A549 (cell line): ENCODE results near the gene PUS3. TPM values are rescaled to one million over a fixed set of nuclear protein-coding genes. Genes with fewer than 3 reads are reported as not detected.
A peak's percentile ranks its signal among the peaks of the same experiment; 100 is the strongest.

ENCODE experiments used
- ATAC-seq, 2 experiments: fragments of 200-7000 bp in 1 of 2; fragments of >200 bp in 1 of 2; cut with Nextera tagmentation in 1 of 2; cut with Tn5 transposase in 1 of 2; 3 replicates each; pipeline versions ENCODE4 v1.8.0 to v1.9.1; 2018 to 2020; ENCODE audit warnings: mild to moderate bottlenecking in 1 of 2, moderate library complexity in 1 of 2
- CTCF ChIA-PET: fragments of 300-600 bp; sonication (Branson Sonifier 250); formaldehyde crosslinking; extraction: SDS; loops from one replicate; lab custom pipeline; 2021; ENCODE audit warnings: antibody characterized with exemption, inconsistent platforms; lab: Yijun Ruan, JAX
- POLR2A ChIA-PET: fragments of 350-600 bp; formaldehyde crosslinking; extraction: SDS; loops from one replicate; lab custom pipeline; 2021; ENCODE audit warnings: antibody characterized with exemption, inconsistent platforms; lab: Yijun Ruan, JAX
- DNase-seq, 2 experiments: peaks; one replicate each; pipeline versions ENCODE4 v3.0.0 to v3.0.0-alpha.2; 2011 to 2016; ENCODE audit warnings: low read depth in 1 of 2, low spot score in 1 of 2
- FAIRE-seq: peaks from 2 replicates; lab custom pipeline; 2011; peaks lifted over from hg19 to GRCh38; lab: Jason Lieb, UNC
- H3K27ac ChIP-seq, 2 experiments: fragments of >200 bp; sonication (Bioruptor Twin); formaldehyde crosslinking; 3 replicates each; pipeline ENCODE4 v1.5.1; 2016 to 2017
- H3K4me1 ChIP-seq: fragments of >200 bp; sonication (Bioruptor Twin); formaldehyde crosslinking; 3 replicates; pipeline ENCODE4 v1.6.1; 2016
- H3K4me2 ChIP-seq: fragments of >200 bp; sonication (Bioruptor Twin); formaldehyde crosslinking; 3 replicates; pipeline ENCODE4 v1.6.1; 2016
- H3K4me3 ChIP-seq: fragments of >200 bp; sonication (Bioruptor Twin); formaldehyde crosslinking; 3 replicates; pipeline ENCODE4 v1.5.1; 2016
- H3K9me3 ChIP-seq: fragments of >200 bp; sonication (Bioruptor Twin); formaldehyde crosslinking; 3 replicates; pipeline ENCODE4 v1.6.1; 2016
- CBX8 ChIP-seq: fragments of 200-600 bp; sonication (generic); IDR thresholded peaks from 2 replicates; pipeline ENCODE4 v1.6.1; 2016
- CEBPB ChIP-seq, 2 experiments: fragments of >200 bp in 1 of 2; sonication (Bioruptor Twin) in 1 of 2; formaldehyde crosslinking in 1 of 2; IDR thresholded peaks; 2 replicates each; pipeline ENCODE4 v1.6.1; 2012 to 2016
- CHD2 ChIP-seq: fragments of 150-350 bp; IDR thresholded peaks from 2 replicates; pipeline ENCODE4 v1.6.1; 2014; ENCODE audit warnings: low read length; ENCODE audit not compliant: partially characterized antibody
- FOXS1 ChIP-seq: fragments of 250-450 bp; sonication (Bioruptor Pico); IDR thresholded peaks from 2 replicates; pipeline ENCODE4 v1.5.0; 2020; ENCODE audit warnings: mild to moderate bottlenecking, moderate library complexity
- HOXA7 ChIP-seq: fragments of 250-450 bp; sonication (Bioruptor Pico); IDR thresholded peaks from 2 replicates; pipeline ENCODE4 v1.5.0; 2020; ENCODE audit warnings: mild to moderate bottlenecking, moderate library complexity
- MAFK ChIP-seq: fragments of 450-650 bp; IDR thresholded peaks from 2 replicates; pipeline ENCODE4 v1.6.1; 2014; ENCODE audit not compliant: partially characterized antibody
- NFE2L2 ChIP-seq: fragments of 150-350 bp; conservative IDR thresholded peaks from 2 replicates; pipeline ENCODE4 v1.6.1; 2014; ENCODE audit warnings: low read length
- RAD21 ChIP-seq, 2 experiments: fragments of >200 bp in 1 of 2; sonication (Bioruptor Twin) in 1 of 2; formaldehyde crosslinking in 1 of 2; IDR thresholded peaks in 1 of 2; conservative IDR thresholded peaks in 1 of 2; 2 replicates in 1 of 2; 3 replicates in 1 of 2; pipeline ENCODE4 v1.6.1; 2012 to 2018; ENCODE audit warnings: inconsistent platforms in 1 of 2
- RARB ChIP-seq: fragments of 250-450 bp; sonication (Bioruptor Pico); IDR thresholded peaks from 2 replicates; pipeline ENCODE4 v1.8.0; 2021; ENCODE audit warnings: mild to moderate bottlenecking, moderate library complexity
- RFX5 ChIP-seq: fragments of 450-650 bp; IDR thresholded peaks from 2 replicates; pipeline ENCODE4 v1.7.1; 2014; ENCODE audit warnings: antibody characterized with exemption, mild to moderate bottlenecking, moderate library complexity
- SMC3 ChIP-seq: fragments of >200 bp; sonication (Bioruptor Twin); formaldehyde crosslinking; IDR thresholded peaks from 3 replicates; pipeline ENCODE4 v1.6.1; 2018; ENCODE audit warnings: inconsistent platforms
- SREBF2 ChIP-seq: fragments of 450-650 bp; IDR thresholded peaks from 2 replicates; pipeline ENCODE4 v1.6.1; 2014; ENCODE audit warnings: mild to moderate bottlenecking, moderate library complexity
- TP53 ChIP-seq: fragments of 250-450 bp; sonication (Bioruptor Pico); IDR thresholded peaks from 2 replicates; pipeline ENCODE4 v1.5.0; 2021; ENCODE audit warnings: mild to moderate bottlenecking, moderate library complexity
- ZC3H11A ChIP-seq: fragments of 450-650 bp; IDR thresholded peaks from 2 replicates; pipeline ENCODE4 v1.6.1; 2014; ENCODE audit warnings: antibody characterized with exemption, mild to moderate bottlenecking
- ZFP36 ChIP-seq: fragments of 450-650 bp; IDR thresholded peaks from 2 replicates; pipeline ENCODE4 v1.6.1; 2014; ENCODE audit warnings: borderline replicate concordance; ENCODE audit not compliant: partially characterized antibody
- ZNF302 ChIP-seq: fragments of 250-450 bp; sonication (Bioruptor Pico); IDR thresholded peaks from 2 replicates; pipeline ENCODE4 v1.9.0; 2021; ENCODE audit warnings: inconsistent platforms, mild to moderate bottlenecking, moderate library complexity
- WGBS: methylation state at CpG from one replicate; pipeline ENCODE4 v1.1.6; 2017; ENCODE audit errors: missing lambda C conversion rate; 5-methylcytosine and 5-hydroxymethylcytosine counted together
- polyA plus RNA-seq, 4 experiments: library from polyadenylated mRNA; depleted of rRNA in 3 of 4; stranded (reverse); fragments of >200 nt; fragmentation: RNase III in 1 of 4; extraction: RNeasy Plus Mini Kit Qiagen cat#74134 plus additional on column Dnase treatment in 1 of 4; gene quantifications; 2 replicates in 3 of 4; 3 replicates in 1 of 4; pipeline ENCODE4 v1.2.3, GENCODE V29; 2011 to 2017
- TF ChIP-seq, protein P1 (sequence below): IDR thresholded peaks from 2 replicates; pipeline ENCODE4 v1.6.1; 2012; ENCODE audit warnings: low read depth, borderline replicate concordance
- TF ChIP-seq, protein P2 (sequence below): fragments of >200 bp; sonication (Bioruptor Twin); formaldehyde crosslinking; IDR thresholded peaks from 3 replicates; pipeline ENCODE4 v1.5.1; 2016
- TF ChIP-seq, protein P3 (sequence below): fragments of 200-600 bp; sonication (generic); IDR thresholded peaks from 2 replicates; pipeline ENCODE4 v1.6.1; 2016; ENCODE audit warnings: antibody characterized with exemption, mild to moderate bottlenecking, moderate library complexity
- TF ChIP-seq, protein P4 (sequence below): fragments of 150-350 bp; IDR thresholded peaks from 2 replicates; pipeline ENCODE4 v1.6.1; 2014; ENCODE audit warnings: low read depth, mild to moderate bottlenecking, low read length

PUS3 gene
- polyA plus RNA-seq, 2 of the 4 experiments (the other 2 are of a cell fraction): 5.0 to 8.0 TPM

DNA sequence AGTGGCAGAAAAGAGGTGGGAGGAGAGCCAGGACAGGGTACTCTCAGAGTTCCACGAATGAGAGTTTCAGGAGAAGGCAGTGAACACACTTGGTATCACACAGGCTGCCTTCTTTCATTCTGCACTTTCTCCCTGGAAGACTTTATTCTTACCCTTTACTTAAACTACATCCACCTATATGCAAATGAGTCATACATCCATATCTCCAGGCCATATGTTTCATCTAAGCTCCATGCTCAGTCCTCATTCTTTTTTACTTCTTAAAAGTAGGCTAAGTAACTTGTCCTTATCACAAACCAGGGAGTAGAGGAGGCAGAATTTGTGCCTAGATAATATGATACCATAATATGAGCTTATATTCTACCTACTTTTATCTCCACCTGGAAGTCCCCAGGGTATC lies 21.7 kb downstream of the PUS3 start:
- ATAC-seq: no peak
- WGBS: 83% methylated on average over 1 of the region's 1 CpG

DNA sequence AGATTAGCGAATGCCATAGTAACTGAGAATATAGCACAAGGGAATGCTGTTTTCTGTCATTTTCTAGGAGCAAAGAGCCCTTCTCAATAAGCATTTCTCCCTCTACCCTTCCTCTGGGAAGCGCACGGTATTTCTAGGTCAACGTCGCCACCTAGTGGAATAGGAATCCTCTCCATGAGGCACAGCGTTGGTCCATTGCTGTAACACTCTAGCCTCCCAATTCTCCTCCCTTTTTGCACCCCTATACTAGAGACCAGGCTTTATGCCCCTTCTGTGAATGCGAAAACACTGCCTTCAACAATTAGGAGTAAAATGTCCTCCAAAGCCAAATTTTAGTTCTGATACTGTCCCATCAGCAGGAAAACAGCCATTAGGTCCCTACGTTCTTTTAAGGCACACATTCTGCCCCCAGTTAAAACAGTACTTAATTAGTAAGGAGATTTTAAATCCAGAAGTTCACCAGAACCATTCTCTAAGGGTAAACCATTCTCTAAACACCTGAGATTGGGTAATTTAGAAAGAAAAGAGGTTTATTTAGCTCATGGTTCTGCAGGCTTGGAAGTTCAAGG lies 28.4 kb downstream of the PUS3 start:
- ATAC-seq (peak; percentile 90 to 98), DNase-seq (peak; percentile 25 to 56), FAIRE-seq (no peak)
- H3K9me3 ChIP-seq: peaks cover 6% of the 10 kb centered on the region; the same call in 1 of the 3 replicates
- H3K27ac ChIP-seq: no peak overlapping the region
- H3K4me1 ChIP-seq: no peaks in the 10 kb centered on the region
- no peak overlapping the region for H3K4me3 ChIP-seq
- CTCF ChIA-PET: interaction anchor here (1.3 to 1.5 kb wide), 2 partner anchors 150 to 248 kb away, joined by 3 to 5 read pairs; no protein-coding TSS in a partner anchor
- TF ChIP-seq RAD21 (conservative IDR thresholded peaks at IDR 0.05 in 1 of 2, IDR thresholded peaks at IDR 0.05 in 1 of 2) (peak; percentile 69 to 80), SMC3 (peak; percentile 30; the same call in 2 of the 3 replicates), CBX8 (no peak), NFE2L2 (no peak), ZC3H11A (no peak), SREBF2 (no peak), CHD2 (no peak), FOXS1 (CRISPR knock-in tag) (no peak), RFX5 (no peak), RARB (CRISPR knock-in tag) (no peak), CEBPB (IDR thresholded peaks at IDR 0.05) (no peak)
- TF ChIP-seq, protein P1, sequence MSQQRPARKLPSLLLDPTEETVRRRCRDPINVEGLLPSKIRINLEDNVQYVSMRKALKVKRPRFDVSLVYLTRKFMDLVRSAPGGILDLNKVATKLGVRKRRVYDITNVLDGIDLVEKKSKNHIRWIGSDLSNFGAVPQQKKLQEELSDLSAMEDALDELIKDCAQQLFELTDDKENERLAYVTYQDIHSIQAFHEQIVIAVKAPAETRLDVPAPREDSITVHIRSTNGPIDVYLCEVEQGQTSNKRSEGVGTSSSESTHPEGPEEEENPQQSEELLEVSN: no peak
- TF ChIP-seq, protein P2, sequence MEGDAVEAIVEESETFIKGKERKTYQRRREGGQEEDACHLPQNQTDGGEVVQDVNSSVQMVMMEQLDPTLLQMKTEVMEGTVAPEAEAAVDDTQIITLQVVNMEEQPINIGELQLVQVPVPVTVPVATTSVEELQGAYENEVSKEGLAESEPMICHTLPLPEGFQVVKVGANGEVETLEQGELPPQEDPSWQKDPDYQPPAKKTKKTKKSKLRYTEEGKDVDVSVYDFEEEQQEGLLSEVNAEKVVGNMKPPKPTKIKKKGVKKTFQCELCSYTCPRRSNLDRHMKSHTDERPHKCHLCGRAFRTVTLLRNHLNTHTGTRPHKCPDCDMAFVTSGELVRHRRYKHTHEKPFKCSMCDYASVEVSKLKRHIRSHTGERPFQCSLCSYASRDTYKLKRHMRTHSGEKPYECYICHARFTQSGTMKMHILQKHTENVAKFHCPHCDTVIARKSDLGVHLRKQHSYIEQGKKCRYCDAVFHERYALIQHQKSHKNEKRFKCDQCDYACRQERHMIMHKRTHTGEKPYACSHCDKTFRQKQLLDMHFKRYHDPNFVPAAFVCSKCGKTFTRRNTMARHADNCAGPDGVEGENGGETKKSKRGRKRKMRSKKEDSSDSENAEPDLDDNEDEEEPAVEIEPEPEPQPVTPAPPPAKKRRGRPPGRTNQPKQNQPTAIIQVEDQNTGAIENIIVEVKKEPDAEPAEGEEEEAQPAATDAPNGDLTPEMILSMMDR: peak; percentile 62
- H3K4me2 ChIP-seq: no peak overlapping the region
- POLR2A ChIA-PET: no interaction called here
- 12% methylated on average over 8 of the region's 8 CpGs for WGBS

More for the DNA sequence above, 21.7 kb downstream of the PUS3 start:
- no peak overlapping the region for H3K4me3 ChIP-seq
- H3K4me1 ChIP-seq: peaks cover 5% of the 10 kb centered on the region; the same call in 1 of the 3 replicates
- H3K9me3 ChIP-seq: no peaks in the 10 kb centered on the region
- no peak overlapping the region for H3K4me2 ChIP-seq
- CTCF ChIA-PET: interaction anchor here (0.6 kb wide), 1 partner anchor 312 kb away, joined by 3 read pairs; no protein-coding TSS in a partner anchor
- TF ChIP-seq TP53 (CRISPR knock-in tag): no peak
- TF ChIP-seq MAFK: no peak
- no peak for TF ChIP-seq ZNF302
- TF ChIP-seq ZFP36: no peak
- TF ChIP-seq, protein P3, sequence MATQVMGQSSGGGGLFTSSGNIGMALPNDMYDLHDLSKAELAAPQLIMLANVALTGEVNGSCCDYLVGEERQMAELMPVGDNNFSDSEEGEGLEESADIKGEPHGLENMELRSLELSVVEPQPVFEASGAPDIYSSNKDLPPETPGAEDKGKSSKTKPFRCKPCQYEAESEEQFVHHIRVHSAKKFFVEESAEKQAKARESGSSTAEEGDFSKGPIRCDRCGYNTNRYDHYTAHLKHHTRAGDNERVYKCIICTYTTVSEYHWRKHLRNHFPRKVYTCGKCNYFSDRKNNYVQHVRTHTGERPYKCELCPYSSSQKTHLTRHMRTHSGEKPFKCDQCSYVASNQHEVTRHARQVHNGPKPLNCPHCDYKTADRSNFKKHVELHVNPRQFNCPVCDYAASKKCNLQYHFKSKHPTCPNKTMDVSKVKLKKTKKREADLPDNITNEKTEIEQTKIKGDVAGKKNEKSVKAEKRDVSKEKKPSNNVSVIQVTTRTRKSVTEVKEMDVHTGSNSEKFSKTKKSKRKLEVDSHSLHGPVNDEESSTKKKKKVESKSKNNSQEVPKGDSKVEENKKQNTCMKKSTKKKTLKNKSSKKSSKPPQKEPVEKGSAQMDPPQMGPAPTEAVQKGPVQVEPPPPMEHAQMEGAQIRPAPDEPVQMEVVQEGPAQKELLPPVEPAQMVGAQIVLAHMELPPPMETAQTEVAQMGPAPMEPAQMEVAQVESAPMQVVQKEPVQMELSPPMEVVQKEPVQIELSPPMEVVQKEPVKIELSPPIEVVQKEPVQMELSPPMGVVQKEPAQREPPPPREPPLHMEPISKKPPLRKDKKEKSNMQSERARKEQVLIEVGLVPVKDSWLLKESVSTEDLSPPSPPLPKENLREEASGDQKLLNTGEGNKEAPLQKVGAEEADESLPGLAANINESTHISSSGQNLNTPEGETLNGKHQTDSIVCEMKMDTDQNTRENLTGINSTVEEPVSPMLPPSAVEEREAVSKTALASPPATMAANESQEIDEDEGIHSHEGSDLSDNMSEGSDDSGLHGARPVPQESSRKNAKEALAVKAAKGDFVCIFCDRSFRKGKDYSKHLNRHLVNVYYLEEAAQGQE: no peak
- no peak for TF ChIP-seq NFE2L2
- TF ChIP-seq, protein P1: no peak
- TF ChIP-seq HOXA7: no peak
- no peak for TF ChIP-seq ZC3H11A
- TF ChIP-seq, protein P4, sequence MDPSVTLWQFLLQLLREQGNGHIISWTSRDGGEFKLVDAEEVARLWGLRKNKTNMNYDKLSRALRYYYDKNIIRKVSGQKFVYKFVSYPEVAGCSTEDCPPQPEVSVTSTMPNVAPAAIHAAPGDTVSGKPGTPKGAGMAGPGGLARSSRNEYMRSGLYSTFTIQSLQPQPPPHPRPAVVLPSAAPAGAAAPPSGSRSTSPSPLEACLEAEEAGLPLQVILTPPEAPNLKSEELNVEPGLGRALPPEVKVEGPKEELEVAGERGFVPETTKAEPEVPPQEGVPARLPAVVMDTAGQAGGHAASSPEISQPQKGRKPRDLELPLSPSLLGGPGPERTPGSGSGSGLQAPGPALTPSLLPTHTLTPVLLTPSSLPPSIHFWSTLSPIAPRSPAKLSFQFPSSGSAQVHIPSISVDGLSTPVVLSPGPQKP: no peak
- DNase-seq (no peak), FAIRE-seq (no peak)
- POLR2A ChIA-PET: interaction anchor here (0.6 kb wide), 1 partner anchor 922 kb away, joined by 3 read pairs; no protein-coding TSS in a partner anchor
- no peak overlapping the region for H3K27ac ChIP-seq
